Thoracic aorta (tissue), 2 donors: Measurements from ENCODE around the gene GPC1. TPM values are rescaled to one million over a fixed set of nuclear protein-coding genes. Genes with fewer than 3 reads are reported as not detected.

Experiments used
- ATAC-seq: fragments of 150-250 bp; one replicate; pipeline ENCODE4 v1.8.0; 2017; ENCODE audit warnings: low read depth; ENCODE audit not compliant: insufficient number of reproducible peaks, low FRiP score
- DNase-seq: peaks from one replicate; pipeline ENCODE4 v3.0.0-alpha.2; 2020; ENCODE audit warnings: low spot score
- H3K27ac ChIP-seq, 2 donors: fragments of 200-600 bp; sonication (generic); 1 replicate in 1 of 2; 2 replicates in 1 of 2; pipeline ENCODE4 v1.5.1; 2016; ENCODE audit warnings: mild to moderate bottlenecking in 2 of 2, moderate library complexity in 2 of 2
- H3K27me3 ChIP-seq: fragments of 200-600 bp; sonication (generic); replicated peaks from 2 replicates; pipeline ENCODE4 v1.6.0; 2016; ENCODE audit warnings: mild to moderate bottlenecking; ENCODE audit not compliant: insufficient read depth
- H3K36me3 ChIP-seq: fragments of 200-600 bp; sonication (generic); one replicate; pipeline ENCODE4 v1.5.1; 2016
- H3K4me1 ChIP-seq, 2 donors: fragments of 200-600 bp; sonication (generic); 1 replicate in 1 of 2; 2 replicates in 1 of 2; pipeline versions ENCODE4 v1.5.1 to v1.6.0; 2016; ENCODE audit warnings: low read depth in 2 of 2, mild to moderate bottlenecking in 1 of 2; ENCODE audit not compliant: control insufficient read depth in 1 of 2
- H3K4me3 ChIP-seq: fragments of 200-600 bp; sonication (generic); 2 replicates; pipeline ENCODE4 v1.5.1; 2016; ENCODE audit warnings: mild to moderate bottlenecking
- H3K9me3 ChIP-seq: fragments of 200-600 bp; sonication (generic); 2 replicates; pipeline ENCODE4 v1.5.1; 2016
- CTCF ChIP-seq: fragments of 200-600 bp; sonication (generic); IDR thresholded peaks from one replicate; pipeline ENCODE4 v1.5.1; 2019; ENCODE audit warnings: antibody characterized with exemption
- total RNA-seq, 2 donors: library from RNA; depleted of rRNA; stranded (reverse); fragments of >200 nt; gene quantifications; one replicate each; pipeline versions ENCODE4 v1.1.0 to v1.2.3, GENCODE V29; 2016

GPC1 gene
- total RNA-seq, 2 donors from 2014 or later: 94.2 to 162 TPM

- Histone ChIP-seq H3K27me3 (no peaks in the 10 kb centered on the region), H3K4me3 (no peak overlapping the region), H3K9me3 (no peaks in the 10 kb centered on the region), H3K4me1 (no peaks in the 10 kb centered on the region), H3K36me3 (no peaks in the 10 kb centered on the region), H3K27ac (no peak overlapping the region)
- TF ChIP-seq CTCF: no peak
- DNase-seq (no peak), ATAC-seq (no peak)
Measured at GRCh38 chr2:240401781-240402551, 33.5 kb upstream of the GPC1 start.

GRCh38 chr2:240402566-240403272, 32.7 kb upstream of the GPC1 start:
- Histone ChIP-seq H3K36me3 (no peaks in the 10 kb centered on the region), H3K27ac (no peak overlapping the region), H3K9me3 (no peaks in the 10 kb centered on the region), H3K4me3 (no peak overlapping the region), H3K4me1 (no peaks in the 10 kb centered on the region), H3K27me3 (no peaks in the 10 kb centered on the region)
- DNase-seq: no peak
- ATAC-seq: no peak
- TF ChIP-seq CTCF: no peak

- DNase-seq (no peak), ATAC-seq (no peak)
- TF ChIP-seq CTCF: no peak
Measured at GRCh38 chr2:240403396-240404104, 31.9 kb upstream of the GPC1 start.

GRCh38 chr2:240404174-240404852, 31.1 kb upstream of the GPC1 start:
- H3K9me3 ChIP-seq: no peaks in the 10 kb centered on the region
- H3K4me3 ChIP-seq: no peak overlapping the region
- no peaks in the 10 kb centered on the region for H3K4me1 ChIP-seq
- H3K27me3 ChIP-seq: no peaks in the 10 kb centered on the region
- TF ChIP-seq CTCF: no peak
- H3K36me3 ChIP-seq: no peaks in the 10 kb centered on the region
- DNase-seq (no peak), ATAC-seq (no peak)
- no peak overlapping the region for H3K27ac ChIP-seq

More at GRCh38 chr2:240403396-240404104, 31.9 kb upstream of the GPC1 start:
- no peak overlapping the region for H3K4me3 ChIP-seq
- no peaks in the 10 kb centered on the region for H3K27me3 ChIP-seq
- H3K9me3 ChIP-seq: no peaks in the 10 kb centered on the region
- H3K27ac ChIP-seq: no peak overlapping the region
- H3K36me3 ChIP-seq: no peaks in the 10 kb centered on the region
- no peaks in the 10 kb centered on the region for H3K4me1 ChIP-seq
